ENCODE results near the gene STX1B.
"Not testable (repeated sequence)": the region's sequence is repeated elsewhere in the genome, so short reads cannot be mapped to it uniquely, and the experiment has no call there.

The STX1B gene

GRCh38 chr16:31010585-31011325, at the start of gene STX1B:
TSS of gene STX1B (minus strand) at chr16:31010638. CDS start at chr16:31010396, 242 bp downstream.
- peak in 51 of 58 donors; percentile 18 to 89 (median 56) for DNase-seq

GRCh38 chr16:31055613-31056012, 45.2 kb upstream of the STX1B start:
- no peak for DNase-seq

- DNase-seq: no peak
Observed at GRCh38 chr16:31052114-31052513, 41.7 kb upstream of the STX1B start.

- DNase-seq: no peak
Observed at GRCh38 chr16:31050280-31051030, 40.0 kb upstream of the STX1B start.

- DNase-seq: no peak
Observed at GRCh38 chr16:31043898-31044481, 33.6 kb upstream of the STX1B start.

- no peak for DNase-seq
Observed at GRCh38 chr16:31043352-31043751, 32.9 kb upstream of the STX1B start.

- no peak for DNase-seq
Observed at GRCh38 chr16:31042866-31043265, 32.4 kb upstream of the STX1B start.

- DNase-seq: peak in 17 of 58 donors; percentile 5 to 51 (median 27)
Observed at GRCh38 chr16:31038993-31039392, 28.6 kb upstream of the STX1B start.

- DNase-seq: no peak
Observed at GRCh38 chr16:31036691-31037090, 26.3 kb upstream of the STX1B start.

- peak in 57 of 58 donors; percentile 24 to 91 (median 81) for DNase-seq
Observed at GRCh38 chr16:31033709-31034492, 23.5 kb upstream of the STX1B start.

- DNase-seq: peak; percentile 75 to 100 (median 97)
Observed at GRCh38 chr16:31032736-31033708, 22.6 kb upstream of the STX1B start, which contains the start of gene STX4. TSS of gene STX4 (plus strand) at chr16:31033558. CDS start at chr16:31033806, 248 bp downstream.

- DNase-seq: no peak
Observed at GRCh38 chr16:31031276-31031675, 20.8 kb upstream of the STX1B start.

- no peak for DNase-seq
Observed at GRCh38 chr16:31029272-31029671, 18.8 kb upstream of the STX1B start.

- DNase-seq: no peak
Observed at GRCh38 chr16:31025339-31025738, 14.9 kb upstream of the STX1B start.

GRCh38 chr16:31023627-31024226, 13.3 kb upstream of the STX1B start:
- no peak for DNase-seq

GRCh38 chr16:31023252-31023602, 12.8 kb upstream of the STX1B start:
- no peak for DNase-seq

GRCh38 chr16:31022544-31023251, 12.3 kb upstream of the STX1B start:
- DNase-seq: no peak

GRCh38 chr16:31020536-31020935, 10.1 kb upstream of the STX1B start:
- no peak for DNase-seq

GRCh38 chr16:31017756-31018155, 7.3 kb upstream of the STX1B start:
- DNase-seq: not testable (repeated sequence)

Measured in anterior cingulate cortex (tissue), 58 donors.